CD4-positive, alpha-beta T cell treated with Interleukin-15 for 1 hour (primary cell): ENCODE measurements around the gene CARD14.
"Not testable (repeated sequence)": the region's sequence is repeated elsewhere in the genome, so short reads cannot be mapped to it uniquely, and the experiment has no call there.

Source experiments
- DNase-seq: peaks from one replicate; pipeline ENCODE4 v3.0.0-alpha.2; 2020

CARD14 gene

DNA sequence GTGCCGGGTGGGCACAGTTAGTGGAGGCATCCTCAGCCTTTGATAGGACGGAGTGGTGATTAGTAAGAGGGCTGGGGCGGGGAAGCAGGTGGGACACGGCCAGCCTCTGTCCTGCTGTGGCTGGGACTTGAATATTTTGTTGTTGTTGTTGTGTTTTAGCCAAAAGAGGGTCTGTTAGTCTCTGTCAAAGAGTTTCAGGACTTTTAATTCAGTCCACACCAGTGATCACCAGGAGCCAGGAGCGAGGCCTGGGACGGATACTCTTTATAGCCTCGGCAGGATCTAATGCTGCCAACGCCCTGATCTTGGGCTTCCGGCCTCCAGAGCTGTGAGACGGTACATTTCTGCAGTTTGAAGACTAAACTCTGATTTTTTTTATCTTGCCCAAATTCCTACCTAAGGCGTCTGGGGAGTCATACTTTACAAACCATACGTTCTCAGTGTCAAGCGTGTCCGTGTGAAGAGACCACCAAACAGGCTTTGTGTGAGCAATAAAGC lies 87.9 kb downstream of the CARD14 start:
- DNase-seq: no peak

DNA sequence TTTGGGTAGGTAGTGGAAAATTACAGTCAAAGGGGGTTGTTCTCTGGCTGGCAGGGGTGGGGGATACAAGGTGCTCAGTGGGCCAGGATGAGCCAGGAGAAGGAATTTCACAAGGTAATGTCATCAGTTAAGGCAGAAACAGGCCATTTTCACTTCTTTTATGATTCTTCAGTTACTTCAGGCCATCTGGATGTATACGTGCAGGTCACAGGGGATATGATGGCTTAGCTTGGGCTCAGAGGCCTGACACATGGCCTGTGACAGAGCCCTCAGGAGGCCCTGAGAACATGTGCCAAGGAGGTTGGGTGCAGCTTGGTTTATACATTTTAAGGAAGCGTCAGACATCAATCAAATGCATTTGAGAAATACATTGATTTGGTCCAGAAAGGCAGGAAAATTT lies 88.5 kb downstream of the CARD14 start:
- not testable (repeated sequence) for DNase-seq
